GM23338 (cell line): ENCODE data around the gene SERINC5. TPM values are rescaled to one million over a fixed set of nuclear protein-coding genes. Genes with fewer than 3 reads are reported as not detected.

ENCODE experiments used
- ATAC-seq: fragments of 200-7000 bp; cut with Tn5 transposase; 3 replicates; pipeline ENCODE4 v1.9.1; 2020
- DNase-seq: peaks from one replicate; pipeline ENCODE4 v3.0.0-alpha.2; 2015; ENCODE audit warnings: low spot score
- H2AFZ ChIP-seq: fragments of 200-600 bp; sonication (generic); 2 replicates; pipeline ENCODE4 v1.8.0; 2016; ENCODE audit warnings: antibody characterized with exemption, mild to moderate bottlenecking, moderate library complexity
- H3F3A ChIP-seq: fragments of 200-600 bp; sonication (generic); replicated peaks from 2 replicates; pipeline ENCODE4 v1.8.0; 2017; ENCODE audit warnings: antibody characterized with exemption, mixed run types, low read depth
- H3K27ac ChIP-seq: fragments of 200-600 bp; sonication (generic); 2 replicates; pipeline ENCODE4 v1.6.1; 2016; ENCODE audit warnings: low read depth
- H3K27me3 ChIP-seq: fragments of 200-600 bp; sonication (generic); 2 replicates; pipeline ENCODE4 v1.8.0; 2016; ENCODE audit warnings: mild to moderate bottlenecking, mixed run types, moderate library complexity; ENCODE audit not compliant: insufficient read depth
- H3K36me3 ChIP-seq: fragments of 200-600 bp; sonication (generic); 2 replicates; pipeline ENCODE4 v1.8.0; 2016; ENCODE audit warnings: mild to moderate bottlenecking; ENCODE audit not compliant: insufficient read depth
- H3K4me1 ChIP-seq: fragments of 200-600 bp; sonication (generic); 2 replicates; pipeline ENCODE4 v1.8.0; 2016; ENCODE audit warnings: mild to moderate bottlenecking, moderate library complexity; ENCODE audit not compliant: insufficient read depth
- H3K4me2 ChIP-seq: fragments of 200-600 bp; sonication (generic); 2 replicates; pipeline ENCODE4 v1.7.1; 2017; ENCODE audit warnings: mixed run types
- H3K4me3 ChIP-seq: fragments of 200-600 bp; sonication (generic); 2 replicates; pipeline ENCODE4 v1.6.1; 2016; ENCODE audit warnings: mixed run types
- H3K79me2 ChIP-seq: fragments of 200-600 bp; sonication (generic); replicated peaks from 2 replicates; pipeline ENCODE4 v1.8.0; 2017; ENCODE audit warnings: mild to moderate bottlenecking; ENCODE audit not compliant: insufficient read depth
- H3K9me2 ChIP-seq: fragments of 200-600 bp; sonication (generic); 2 replicates; pipeline ENCODE4 v1.8.0; 2017; ENCODE audit not compliant: insufficient read depth
- H4K20me1 ChIP-seq: fragments of 200-600 bp; sonication (generic); replicated peaks from 2 replicates; pipeline ENCODE4 v1.8.0; 2017; ENCODE audit warnings: mild to moderate bottlenecking; ENCODE audit not compliant: insufficient read depth
- H3K27ac Mint-ChIP-seq: 2 replicates; pipeline ENCODE4 v1.8.0; 2020; ENCODE audit warnings: inconsistent platforms, mild to moderate bottlenecking, moderate library complexity, mixed read lengths
- H3K27me3 Mint-ChIP-seq: 3 replicates; pipeline ENCODE4 v1.8.0; 2022; ENCODE audit warnings: low read depth, mild to moderate bottlenecking, moderate library complexity, mixed read lengths, inconsistent platforms; ENCODE audit not compliant: insufficient read depth, poor library complexity
- H3K36me3 Mint-ChIP-seq: 3 replicates; pipeline ENCODE4 v1.8.0; 2021; ENCODE audit warnings: low read depth, mild to moderate bottlenecking, inconsistent platforms, moderate library complexity, mixed read lengths
- H3K4me1 Mint-ChIP-seq: 3 replicates; pipeline ENCODE4 v1.8.0; 2020; ENCODE audit warnings: mild to moderate bottlenecking, inconsistent platforms, mixed read lengths
- H3K4me3 Mint-ChIP-seq: 3 replicates; pipeline ENCODE4 v1.8.0; 2021; ENCODE audit warnings: moderate library complexity, mild to moderate bottlenecking, inconsistent platforms, mixed read lengths
- H3K9me3 Mint-ChIP-seq: 3 replicates; pipeline ENCODE4 v1.8.0; 2020; ENCODE audit warnings: moderate library complexity, mild to moderate bottlenecking, inconsistent platforms, mixed read lengths
- CREB1 ChIP-seq: fragments of 250-450 bp; sonication (Bioruptor Pico); IDR thresholded peaks from 2 replicates; pipeline ENCODE4 v1.5.0; 2020; ENCODE audit warnings: low read depth, mild to moderate bottlenecking, moderate library complexity
- EZH2phosphoT487 ChIP-seq: fragments of 200-600 bp; sonication (generic); IDR thresholded peaks from one replicate; pipeline ENCODE4 v1.8.1; 2018; ENCODE audit warnings: antibody characterized with exemption; ENCODE audit not compliant: unreplicated experiment
- JUNB ChIP-seq: IDR thresholded peaks from one replicate; pipeline ENCODE4 v1.6.1; 2016; ENCODE audit warnings: antibody characterized with exemption; ENCODE audit not compliant: unreplicated experiment
- POLR2AphosphoS5 ChIP-seq: IDR thresholded peaks from 2 replicates; pipeline ENCODE4 v1.6.1; 2016; ENCODE audit warnings: antibody characterized with exemption, low read depth
- STAT1 ChIP-seq: IDR thresholded peaks from one replicate; pipeline ENCODE4 v1.6.1; 2016; ENCODE audit warnings: antibody characterized with exemption; ENCODE audit not compliant: unreplicated experiment
- ZNF114 ChIP-seq: fragments of 250-450 bp; sonication (Bioruptor Pico); IDR thresholded peaks from 2 replicates; pipeline ENCODE4 v1.5.0; 2020; ENCODE audit warnings: mild to moderate bottlenecking, moderate library complexity
- polyA plus RNA-seq: library from polyadenylated mRNA; unstranded; fragments of >200 nt; fragmentation: Nextera tagmentation; extraction: Ambion mirVana; gene quantifications from 2 replicates; pipeline ENCODE4 v1.2.1, GENCODE V29; 2016
- total RNA-seq: library from RNA; depleted of rRNA; stranded (reverse); fragments of >200 nt; shearing (Covaris generic); gene quantifications from 2 replicates; pipeline ENCODE4 v1.2.3, GENCODE V29; 2014
- TF ChIP-seq, protein P1 (sequence below): fragments of 250-450 bp; sonication (Bioruptor Pico); IDR thresholded peaks from 2 replicates; pipeline ENCODE4 v1.5.0; 2020; ENCODE audit warnings: mild to moderate bottlenecking, moderate library complexity
- TF ChIP-seq, protein P2 (sequence below): IDR thresholded peaks from one replicate; pipeline ENCODE4 v1.6.1; 2018; ENCODE audit warnings: antibody characterized with exemption; ENCODE audit not compliant: unreplicated experiment

The SERINC5 gene
- total and polyA plus RNA-seq, 2 experiments from 2014 or later, result 34.0 to 107 TPM

DNA sequence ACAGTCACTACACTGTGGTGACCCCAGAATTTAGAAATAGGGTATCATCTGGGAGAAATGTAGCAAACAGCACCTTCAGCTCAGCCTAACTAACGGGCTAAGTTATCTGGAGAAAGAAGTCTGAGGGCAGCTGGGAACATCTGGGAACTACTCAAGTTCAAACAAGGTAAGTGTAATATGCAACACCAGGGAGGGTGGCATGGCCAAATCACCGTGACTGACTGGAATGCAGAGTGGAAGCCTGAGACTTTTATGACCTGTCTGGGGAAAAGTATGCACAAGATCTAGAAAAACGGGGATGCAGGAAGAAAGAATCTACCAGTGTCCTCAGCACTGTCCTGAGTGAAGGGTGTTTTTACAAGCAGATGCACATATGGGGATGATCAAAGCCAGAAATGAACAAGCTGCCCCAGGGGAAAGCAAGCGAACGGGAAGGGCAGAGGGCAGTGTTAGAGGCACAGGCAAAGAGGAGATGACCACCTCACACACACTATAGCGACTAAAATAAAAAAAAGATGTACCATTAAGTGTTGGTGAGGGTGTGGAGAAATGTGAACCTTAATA is 59.9 kb downstream of the SERINC5 start (continued):
- TF ChIP-seq, protein P1, sequence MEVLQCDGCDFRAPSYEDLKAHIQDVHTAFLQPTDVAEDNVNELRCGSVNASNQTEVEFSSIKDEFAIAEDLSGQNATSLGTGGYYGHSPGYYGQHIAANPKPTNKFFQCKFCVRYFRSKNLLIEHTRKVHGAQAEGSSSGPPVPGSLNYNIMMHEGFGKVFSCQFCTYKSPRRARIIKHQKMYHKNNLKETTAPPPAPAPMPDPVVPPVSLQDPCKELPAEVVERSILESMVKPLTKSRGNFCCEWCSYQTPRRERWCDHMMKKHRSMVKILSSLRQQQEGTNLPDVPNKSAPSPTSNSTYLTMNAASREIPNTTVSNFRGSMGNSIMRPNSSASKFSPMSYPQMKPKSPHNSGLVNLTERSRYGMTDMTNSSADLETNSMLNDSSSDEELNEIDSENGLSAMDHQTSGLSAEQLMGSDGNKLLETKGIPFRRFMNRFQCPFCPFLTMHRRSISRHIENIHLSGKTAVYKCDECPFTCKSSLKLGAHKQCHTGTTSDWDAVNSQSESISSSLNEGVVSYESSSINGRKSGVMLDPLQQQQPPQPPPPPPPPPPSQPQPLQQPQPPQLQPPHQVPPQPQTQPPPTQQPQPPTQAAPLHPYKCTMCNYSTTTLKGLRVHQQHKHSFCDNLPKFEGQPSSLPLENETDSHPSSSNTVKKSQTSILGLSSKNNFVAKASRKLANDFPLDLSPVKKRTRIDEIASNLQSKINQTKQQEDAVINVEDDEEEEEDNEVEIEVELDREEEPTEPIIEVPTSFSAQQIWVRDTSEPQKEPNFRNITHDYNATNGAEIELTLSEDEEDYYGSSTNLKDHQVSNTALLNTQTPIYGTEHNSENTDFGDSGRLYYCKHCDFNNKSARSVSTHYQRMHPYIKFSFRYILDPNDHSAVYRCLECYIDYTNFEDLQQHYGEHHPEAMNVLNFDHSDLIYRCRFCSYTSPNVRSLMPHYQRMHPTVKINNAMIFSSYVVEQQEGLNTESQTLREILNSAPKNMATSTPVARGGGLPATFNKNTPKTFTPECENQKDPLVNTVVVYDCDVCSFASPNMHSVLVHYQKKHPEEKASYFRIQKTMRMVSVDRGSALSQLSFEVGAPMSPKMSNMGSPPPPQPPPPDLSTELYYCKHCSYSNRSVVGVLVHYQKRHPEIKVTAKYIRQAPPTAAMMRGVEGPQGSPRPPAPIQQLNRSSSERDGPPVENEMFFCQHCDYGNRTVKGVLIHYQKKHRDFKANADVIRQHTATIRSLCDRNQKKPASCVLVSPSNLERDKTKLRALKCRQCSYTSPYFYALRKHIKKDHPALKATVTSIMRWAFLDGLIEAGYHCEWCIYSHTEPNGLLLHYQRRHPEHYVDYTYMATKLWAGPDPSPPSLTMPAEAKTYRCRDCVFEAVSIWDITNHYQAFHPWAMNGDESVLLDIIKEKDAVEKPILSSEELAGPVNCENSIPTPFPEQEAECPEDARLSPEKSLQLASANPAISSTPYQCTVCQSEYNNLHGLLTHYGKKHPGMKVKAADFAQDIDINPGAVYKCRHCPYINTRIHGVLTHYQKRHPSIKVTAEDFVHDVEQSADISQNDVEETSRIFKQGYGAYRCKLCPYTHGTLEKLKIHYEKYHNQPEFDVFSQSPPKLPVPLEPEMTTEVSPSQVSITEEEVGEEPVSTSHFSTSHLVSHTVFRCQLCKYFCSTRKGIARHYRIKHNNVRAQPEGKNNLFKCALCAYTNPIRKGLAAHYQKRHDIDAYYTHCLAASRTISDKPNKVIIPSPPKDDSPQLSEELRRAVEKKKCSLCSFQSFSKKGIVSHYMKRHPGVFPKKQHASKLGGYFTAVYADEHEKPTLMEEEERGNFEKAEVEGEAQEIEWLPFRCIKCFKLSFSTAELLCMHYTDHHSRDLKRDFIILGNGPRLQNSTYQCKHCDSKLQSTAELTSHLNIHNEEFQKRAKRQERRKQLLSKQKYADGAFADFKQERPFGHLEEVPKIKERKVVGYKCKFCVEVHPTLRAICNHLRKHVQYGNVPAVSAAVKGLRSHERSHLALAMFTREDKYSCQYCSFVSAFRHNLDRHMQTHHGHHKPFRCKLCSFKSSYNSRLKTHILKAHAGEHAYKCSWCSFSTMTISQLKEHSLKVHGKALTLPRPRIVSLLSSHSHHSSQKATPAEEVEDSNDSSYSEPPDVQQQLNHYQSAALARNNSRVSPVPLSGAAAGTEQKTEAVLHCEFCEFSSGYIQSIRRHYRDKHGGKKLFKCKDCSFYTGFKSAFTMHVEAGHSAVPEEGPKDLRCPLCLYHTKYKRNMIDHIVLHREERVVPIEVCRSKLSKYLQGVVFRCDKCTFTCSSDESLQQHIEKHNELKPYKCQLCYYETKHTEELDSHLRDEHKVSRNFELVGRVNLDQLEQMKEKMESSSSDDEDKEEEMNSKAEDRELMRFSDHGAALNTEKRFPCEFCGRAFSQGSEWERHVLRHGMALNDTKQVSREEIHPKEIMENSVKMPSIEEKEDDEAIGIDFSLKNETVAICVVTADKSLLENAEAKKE (CRISPR knock-in tag), result no peak
- no peak for TF ChIP-seq POLR2AphosphoS5
- TF ChIP-seq, protein P2, sequence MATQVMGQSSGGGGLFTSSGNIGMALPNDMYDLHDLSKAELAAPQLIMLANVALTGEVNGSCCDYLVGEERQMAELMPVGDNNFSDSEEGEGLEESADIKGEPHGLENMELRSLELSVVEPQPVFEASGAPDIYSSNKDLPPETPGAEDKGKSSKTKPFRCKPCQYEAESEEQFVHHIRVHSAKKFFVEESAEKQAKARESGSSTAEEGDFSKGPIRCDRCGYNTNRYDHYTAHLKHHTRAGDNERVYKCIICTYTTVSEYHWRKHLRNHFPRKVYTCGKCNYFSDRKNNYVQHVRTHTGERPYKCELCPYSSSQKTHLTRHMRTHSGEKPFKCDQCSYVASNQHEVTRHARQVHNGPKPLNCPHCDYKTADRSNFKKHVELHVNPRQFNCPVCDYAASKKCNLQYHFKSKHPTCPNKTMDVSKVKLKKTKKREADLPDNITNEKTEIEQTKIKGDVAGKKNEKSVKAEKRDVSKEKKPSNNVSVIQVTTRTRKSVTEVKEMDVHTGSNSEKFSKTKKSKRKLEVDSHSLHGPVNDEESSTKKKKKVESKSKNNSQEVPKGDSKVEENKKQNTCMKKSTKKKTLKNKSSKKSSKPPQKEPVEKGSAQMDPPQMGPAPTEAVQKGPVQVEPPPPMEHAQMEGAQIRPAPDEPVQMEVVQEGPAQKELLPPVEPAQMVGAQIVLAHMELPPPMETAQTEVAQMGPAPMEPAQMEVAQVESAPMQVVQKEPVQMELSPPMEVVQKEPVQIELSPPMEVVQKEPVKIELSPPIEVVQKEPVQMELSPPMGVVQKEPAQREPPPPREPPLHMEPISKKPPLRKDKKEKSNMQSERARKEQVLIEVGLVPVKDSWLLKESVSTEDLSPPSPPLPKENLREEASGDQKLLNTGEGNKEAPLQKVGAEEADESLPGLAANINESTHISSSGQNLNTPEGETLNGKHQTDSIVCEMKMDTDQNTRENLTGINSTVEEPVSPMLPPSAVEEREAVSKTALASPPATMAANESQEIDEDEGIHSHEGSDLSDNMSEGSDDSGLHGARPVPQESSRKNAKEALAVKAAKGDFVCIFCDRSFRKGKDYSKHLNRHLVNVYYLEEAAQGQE, result no peak
- TF ChIP-seq EZH2phosphoT487, result no peak

DNA sequence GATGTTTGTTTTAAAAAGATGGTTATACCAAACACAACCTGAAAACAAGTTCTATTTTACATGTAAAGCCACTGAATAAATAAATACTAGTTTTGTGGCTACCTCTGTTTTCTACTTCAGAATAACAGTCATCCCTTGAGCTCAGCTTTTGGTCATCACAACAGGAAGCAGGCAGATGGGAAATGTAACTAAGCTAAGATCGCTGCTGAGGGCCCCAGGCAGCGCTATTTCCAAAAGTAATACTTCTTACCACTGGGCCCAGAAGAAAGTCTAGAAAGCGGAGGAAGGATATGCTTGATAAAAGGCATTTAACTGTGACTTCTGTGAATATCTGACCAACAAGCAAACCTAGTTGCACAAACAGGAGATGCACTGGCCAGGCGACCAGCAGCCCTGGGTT is 61.4 kb downstream of the SERINC5 start:
- ATAC-seq, result no peak
- Histone ChIP-seq H3K36me3 (peaks cover 4% of the 10 kb centered on the region; the same call in 1 of the 2 replicates), H3K4me2 (peak overlapping the region; percentile 61), H3K27ac (peak overlapping the region; percentile 56), H3K4me3 (no peak overlapping the region), H4K20me1 (peaks cover 26% of the 10 kb centered on the region), H3K9me2 (no peaks in the 10 kb centered on the region), H3K79me2 (peaks cover 100% of the 10 kb centered on the region), H3K4me1 (peaks cover 68% of the 10 kb centered on the region), H3K27me3 (no peaks in the 10 kb centered on the region), H2AFZ (no peak overlapping the region), H3F3A (peaks cover 22% of the 10 kb centered on the region)
- Mint-ChIP-seq H3K4me3 (no peak overlapping the region), H3K4me1 (peaks cover 59% of the 10 kb centered on the region), H3K36me3 (peaks cover 11% of the 10 kb centered on the region), H3K27ac (no peak overlapping the region), H3K9me3 (no peaks in the 10 kb centered on the region), H3K27me3 (peaks cover 13% of the 10 kb centered on the region)
- no peak for DNase-seq
- TF ChIP-seq JUNB, result no peak
- no peak for TF ChIP-seq ZNF114
- TF ChIP-seq CREB1, result no peak
- no peak for TF ChIP-seq STAT1
- no peak for TF ChIP-seq POLR2AphosphoS5
